ENCODE measurements around the gene ADI1. TPM values are rescaled to one million over a fixed set of nuclear protein-coding genes. Genes with fewer than 3 reads are reported as not detected.
"Not testable (repeated sequence)": the region's sequence is repeated elsewhere in the genome, so short reads cannot be mapped to it uniquely, and the experiment has no call there.

The ADI1 gene
- total RNA-seq, 1 experiment from 2014 or later = 68.1 TPM

DNA sequence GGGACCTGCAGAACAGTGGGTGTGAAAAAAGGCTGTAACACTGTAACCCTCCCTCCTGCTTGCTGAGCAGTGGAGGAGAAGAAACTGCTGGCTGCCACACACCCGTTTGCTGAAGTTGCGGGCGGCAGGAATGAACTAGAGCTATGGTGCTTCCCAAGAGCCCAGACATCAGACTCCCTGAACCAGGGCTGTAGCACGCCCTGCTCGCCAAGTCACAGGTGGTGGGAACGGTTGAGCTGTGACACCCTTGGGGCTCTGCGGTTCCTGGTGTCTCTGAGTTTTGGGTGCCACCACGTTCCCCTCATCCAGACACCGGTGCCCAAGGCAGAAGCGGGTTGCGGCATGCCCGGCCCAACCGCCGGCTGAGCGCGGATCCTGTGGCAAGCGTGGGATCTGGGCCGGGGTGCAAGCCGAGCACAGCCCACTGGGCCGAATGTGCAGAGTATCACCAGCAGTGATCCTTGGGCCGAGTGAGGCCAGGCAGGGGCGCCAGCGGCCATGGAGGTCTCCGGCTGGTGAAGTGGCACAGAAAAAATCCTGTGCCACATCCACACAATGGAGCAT is 15.0 kb upstream of the ADI1 start:
- in situ Hi-C loops (cut with HindIII; ENCODE audit: low pct_unique_long_range_greater_than_20kb, low sequenced_read_pairs) = no loop called here
- no peak for DNase-seq (ENCODE audit: low read depth, low spot score)

DNA sequence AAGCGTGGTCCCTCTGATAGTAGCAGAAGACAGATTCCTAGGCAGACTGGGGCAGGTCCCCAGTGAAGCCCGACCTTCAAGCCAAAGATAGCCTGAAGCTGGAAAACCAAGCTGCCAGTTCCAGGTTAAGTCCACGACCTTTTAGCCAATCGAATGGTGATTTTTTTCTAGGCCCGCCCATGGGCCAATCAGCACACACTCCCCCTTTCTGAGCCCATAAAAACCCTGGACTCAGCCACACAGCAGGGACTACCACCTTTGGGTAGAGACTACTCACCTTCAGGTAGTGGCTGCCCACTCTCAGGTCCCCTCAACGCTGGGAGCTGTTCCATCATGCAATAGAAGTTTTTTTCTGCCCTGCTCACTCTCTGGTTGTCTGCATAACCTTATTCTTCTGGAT is 14.5 kb upstream of the ADI1 start:
- in situ Hi-C loops (cut with HindIII; ENCODE audit: low pct_unique_long_range_greater_than_20kb, low sequenced_read_pairs) = no loop called here
- peak; percentile 36 for DNase-seq (ENCODE audit: low read depth, low spot score)

DNA sequence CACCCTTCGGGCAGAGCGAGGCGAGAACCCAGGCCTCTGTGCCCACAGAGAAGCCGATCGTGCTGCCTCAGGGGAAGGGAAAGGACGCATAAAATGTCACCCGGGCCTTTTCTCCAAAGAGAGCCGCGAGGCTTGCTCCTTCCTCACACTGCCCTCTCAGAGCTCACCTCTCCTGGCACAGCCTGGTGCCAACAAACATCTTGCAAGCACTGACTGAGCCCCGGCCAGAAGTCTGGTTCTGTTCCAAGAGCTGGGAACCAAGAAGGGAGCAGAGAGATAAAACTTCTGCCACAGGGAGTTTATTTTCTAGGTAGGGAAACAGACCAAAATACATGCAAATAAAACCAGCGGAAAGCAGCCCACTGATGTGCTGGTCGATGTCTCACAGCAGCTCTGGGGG is 13.6 kb upstream of the ADI1 start:
- in situ Hi-C loops (cut with HindIII; ENCODE audit: low pct_unique_long_range_greater_than_20kb, low sequenced_read_pairs) = no loop called here
- DNase-seq (ENCODE audit: low read depth, low spot score) = no peak

DNA sequence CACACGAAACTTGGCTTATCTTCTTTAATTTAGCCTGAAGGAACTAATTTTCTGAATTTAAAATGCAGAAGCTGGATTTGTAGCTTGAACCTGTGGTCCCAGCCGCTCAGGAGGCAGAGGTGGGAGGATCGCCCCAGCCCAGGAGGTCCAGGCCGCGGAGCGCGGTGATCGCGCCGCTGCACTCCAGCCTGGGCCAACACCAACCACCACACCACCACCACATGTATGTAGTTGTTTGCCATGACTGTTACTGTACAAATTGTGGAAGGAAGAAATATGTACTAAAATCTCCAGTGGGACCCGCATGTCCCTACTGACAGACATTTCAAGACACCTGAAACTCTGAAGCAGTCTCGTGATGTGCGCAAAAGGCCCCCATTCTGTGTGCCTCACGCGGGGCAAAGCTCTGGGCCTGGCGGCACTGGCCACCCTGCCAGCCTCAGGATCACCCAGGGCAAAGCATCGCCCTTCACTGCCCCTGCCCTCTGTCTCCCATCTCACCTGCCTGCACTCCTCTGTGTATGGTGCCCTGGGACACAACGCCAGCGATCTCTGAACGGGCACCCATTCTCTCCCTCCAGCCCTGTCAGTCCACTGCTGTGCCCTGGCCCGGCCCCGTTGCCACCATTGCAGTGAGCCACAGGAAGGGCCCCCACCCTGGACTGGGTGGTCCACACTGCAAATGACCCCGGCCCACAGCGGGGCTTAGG is 10.1 kb upstream of the ADI1 start:
- DNase-seq (ENCODE audit: low read depth, low spot score) = no peak
- in situ Hi-C loops (cut with HindIII; ENCODE audit: low pct_unique_long_range_greater_than_20kb, low sequenced_read_pairs) = no loop called here

DNA sequence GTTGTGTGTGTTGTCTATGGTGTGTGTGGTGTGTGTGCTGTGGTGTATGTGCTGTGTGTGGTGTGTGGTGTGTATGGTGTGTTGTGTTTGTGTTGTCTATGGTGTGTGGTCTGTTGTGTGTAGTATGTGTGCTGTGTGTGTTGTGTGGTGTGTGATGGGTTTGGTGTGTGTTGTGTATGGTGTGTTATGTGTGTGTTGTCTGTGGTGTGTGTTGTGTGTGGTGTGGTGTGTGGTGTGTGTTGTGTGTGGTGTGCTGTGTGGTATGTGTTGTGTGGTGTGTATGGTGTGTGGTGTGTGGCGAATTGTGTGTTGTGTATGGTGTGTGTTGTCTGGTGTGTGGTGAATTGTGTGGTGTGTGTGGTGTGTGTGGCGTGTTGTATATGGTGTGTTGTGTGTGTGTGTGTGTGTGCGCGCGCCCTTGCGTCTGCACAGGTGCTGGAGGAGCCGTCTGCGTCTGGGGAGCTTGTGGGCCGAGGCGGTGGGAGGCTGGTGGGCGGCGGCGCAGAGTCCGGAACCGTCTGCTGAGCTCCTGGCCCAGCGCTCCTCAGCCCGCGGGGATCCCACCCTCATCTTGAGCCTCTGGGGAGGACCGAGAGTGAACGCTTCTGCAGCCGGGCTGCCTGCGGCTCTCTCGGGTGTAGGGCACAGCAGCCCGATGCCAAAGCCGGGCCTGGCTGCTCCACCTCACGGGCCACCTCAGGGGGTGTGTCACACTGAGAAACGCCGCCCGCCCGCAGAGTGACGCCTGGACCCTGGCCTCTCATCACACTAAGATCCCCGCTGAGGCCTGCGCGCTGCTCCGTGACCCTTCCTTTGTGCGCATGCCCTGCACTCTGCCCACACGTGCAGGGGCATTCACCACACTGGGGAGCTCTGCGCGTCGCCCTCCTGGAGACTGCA is 8.8 kb upstream of the ADI1 start:
- no peak for DNase-seq (ENCODE audit: low read depth, low spot score)
- in situ Hi-C loops (cut with HindIII; ENCODE audit: low pct_unique_long_range_greater_than_20kb, low sequenced_read_pairs) = no loop called here

DNA sequence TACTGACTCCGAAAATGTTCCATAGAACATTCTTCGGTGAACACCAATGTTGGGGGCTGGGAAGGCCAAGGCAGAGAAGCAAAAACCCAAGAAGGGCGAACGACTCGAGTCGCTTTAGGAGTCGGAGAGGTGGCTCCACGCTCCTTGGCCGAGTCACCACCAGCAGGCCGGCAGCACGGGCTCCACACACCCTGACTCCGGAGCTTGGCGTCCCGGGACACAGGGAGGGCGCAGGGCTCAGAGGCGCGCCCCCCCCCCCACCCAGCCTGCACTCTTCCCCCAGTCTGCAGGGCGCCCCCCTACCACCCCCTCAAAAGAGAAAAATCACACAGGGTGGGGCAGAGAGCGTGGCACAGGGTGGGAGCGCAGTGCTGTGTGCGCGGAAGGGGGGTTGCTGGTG is 7.5 kb upstream of the ADI1 start:
- in situ Hi-C loops (cut with HindIII; ENCODE audit: low pct_unique_long_range_greater_than_20kb, low sequenced_read_pairs) = no loop called here
- no peak for DNase-seq (ENCODE audit: low read depth, low spot score)

DNA sequence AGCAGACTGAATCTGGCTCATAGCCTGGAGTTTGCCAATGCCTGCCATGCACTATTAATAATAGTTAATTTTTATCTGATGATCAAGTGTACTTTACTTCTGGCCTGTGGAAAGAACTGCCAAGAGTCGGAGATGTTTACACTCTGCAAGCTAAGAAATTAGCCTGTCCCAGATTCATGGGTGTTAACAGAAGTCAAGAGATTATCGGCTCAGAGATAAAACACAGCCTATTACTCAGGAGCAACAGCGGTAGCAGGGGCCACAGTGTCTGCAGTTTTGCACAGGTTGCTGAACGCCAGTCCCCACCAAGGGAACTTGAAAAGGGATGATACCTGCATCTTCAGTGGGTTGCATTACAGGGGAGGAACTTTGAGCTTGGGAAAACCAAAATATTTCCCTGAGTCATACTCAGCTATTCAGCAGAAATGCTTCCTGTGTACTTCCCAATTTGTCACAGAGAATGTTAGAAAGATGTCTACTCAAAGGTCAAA is 4.3 kb upstream of the ADI1 start:
- in situ Hi-C loops (cut with HindIII; ENCODE audit: low pct_unique_long_range_greater_than_20kb, low sequenced_read_pairs) = no loop called here
- DNase-seq (ENCODE audit: low read depth, low spot score) = no peak

DNA sequence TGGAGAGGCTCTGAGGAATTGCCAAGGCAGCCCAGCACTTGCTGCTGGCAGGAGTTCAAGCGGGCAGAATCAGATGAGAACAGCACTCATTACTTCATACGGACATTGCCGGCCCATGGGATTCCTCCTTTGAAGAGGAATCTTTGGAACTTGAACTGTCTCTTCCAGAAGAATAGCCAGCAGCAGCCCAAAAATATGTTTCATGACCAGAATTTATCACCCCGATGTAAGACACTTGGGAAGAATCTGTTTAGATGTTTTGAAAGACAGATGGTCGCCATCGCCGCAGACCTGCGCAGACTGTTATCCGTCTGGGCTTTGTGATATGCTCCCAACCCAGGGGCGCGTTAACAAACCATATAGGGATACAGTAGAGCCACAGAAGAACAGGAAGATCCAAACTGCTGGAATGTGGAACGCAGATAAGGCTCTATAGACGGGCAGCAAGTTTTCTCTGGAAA is 3.7 kb upstream of the ADI1 start:
- no peak for DNase-seq (ENCODE audit: low read depth, low spot score)
- in situ Hi-C loops (cut with HindIII; ENCODE audit: low pct_unique_long_range_greater_than_20kb, low sequenced_read_pairs) = no loop called here

DNA sequence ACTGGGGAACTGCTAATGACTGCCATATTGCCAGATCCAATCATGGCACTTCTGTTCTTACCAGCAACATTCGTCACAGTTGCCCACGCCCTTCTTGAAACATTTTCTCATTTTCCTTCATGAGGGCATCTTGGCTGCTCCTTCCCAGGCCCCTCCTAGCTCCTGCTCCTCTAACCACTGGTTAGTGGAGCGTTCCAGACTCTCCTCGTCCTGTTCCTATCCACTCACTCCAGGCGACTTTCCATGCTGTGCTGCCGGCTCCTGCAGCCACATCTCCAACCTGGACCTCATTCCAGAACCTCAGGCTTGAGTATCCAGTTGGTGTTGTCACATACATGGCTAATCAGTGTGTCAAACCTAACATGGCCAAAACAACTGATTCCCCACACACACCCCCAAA is 1.3 kb upstream of the ADI1 start:
- in situ Hi-C loops (cut with HindIII; ENCODE audit: low pct_unique_long_range_greater_than_20kb, low sequenced_read_pairs) = no loop called here
- no peak for DNase-seq (ENCODE audit: low read depth, low spot score)

DNA sequence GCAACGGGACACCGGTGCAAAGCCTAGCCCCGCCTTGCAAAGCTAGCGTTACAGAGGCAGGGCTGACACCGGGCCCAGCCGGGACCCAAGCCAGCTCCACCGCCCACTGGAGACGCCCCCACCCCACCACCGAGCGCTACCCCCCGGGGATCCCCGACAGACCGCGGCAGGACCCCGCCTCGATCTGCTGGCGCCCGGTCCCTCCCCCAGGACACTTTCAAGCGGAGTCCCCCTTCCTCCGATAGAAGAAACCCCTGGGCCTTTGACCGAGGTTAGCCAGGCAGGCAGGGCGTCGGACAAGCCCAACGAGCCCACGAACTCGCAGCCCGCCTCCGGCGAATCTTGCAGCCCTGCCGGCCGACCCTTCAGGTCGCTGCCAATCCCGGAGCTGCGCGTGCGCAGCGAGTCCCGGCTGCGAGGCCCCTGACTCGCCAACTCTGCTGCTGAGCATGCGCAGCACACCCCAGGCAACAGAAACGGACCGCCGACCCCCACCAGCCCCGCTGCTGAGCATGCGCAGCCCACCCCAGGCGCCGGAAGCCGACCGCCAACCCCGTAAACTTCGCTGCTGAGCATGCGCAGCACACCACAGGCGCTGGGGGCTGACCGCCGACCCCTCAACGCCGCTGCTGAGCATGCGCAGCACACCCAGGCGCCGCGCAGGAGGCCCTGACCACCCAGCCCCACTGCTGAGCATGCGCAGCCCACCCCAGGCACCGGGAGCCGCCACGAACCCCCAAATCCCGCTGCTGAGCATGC is 656 bp downstream of the ADI1 start:
- peak; percentile 98 for DNase-seq (ENCODE audit: low read depth, low spot score)
- in situ Hi-C loops (cut with HindIII; ENCODE audit: low pct_unique_long_range_greater_than_20kb, low sequenced_read_pairs) = no loop called here

DNA sequence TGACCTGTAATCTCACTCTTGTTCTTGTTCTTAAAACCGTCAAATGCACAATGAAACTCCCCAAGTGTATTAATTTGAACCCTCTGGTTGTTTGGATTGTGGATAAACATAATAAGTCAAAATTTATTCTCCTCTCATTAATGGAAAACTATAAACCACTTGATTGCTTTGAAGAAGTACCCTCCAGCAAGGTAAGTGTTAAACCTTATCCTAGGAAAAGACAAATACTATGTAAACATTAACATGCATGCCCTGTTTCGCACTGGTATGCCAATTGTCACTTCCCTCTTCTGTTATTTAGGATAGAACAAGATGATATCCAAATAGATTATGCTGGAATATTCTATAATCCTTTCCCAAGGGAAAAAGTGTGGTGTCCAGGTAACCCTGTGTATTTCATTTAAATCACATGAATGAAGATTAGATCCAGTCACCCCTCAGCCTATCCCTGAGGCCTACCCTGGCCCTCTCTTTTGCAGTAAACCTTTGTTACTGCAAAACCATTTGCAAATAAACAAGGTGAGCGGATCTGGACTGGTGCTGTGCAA is 1.3 kb downstream of the ADI1 start:
- DNase-seq (ENCODE audit: low read depth, low spot score) = no peak
- in situ Hi-C loops (cut with HindIII; ENCODE audit: low pct_unique_long_range_greater_than_20kb, low sequenced_read_pairs) = no loop called here

DNA sequence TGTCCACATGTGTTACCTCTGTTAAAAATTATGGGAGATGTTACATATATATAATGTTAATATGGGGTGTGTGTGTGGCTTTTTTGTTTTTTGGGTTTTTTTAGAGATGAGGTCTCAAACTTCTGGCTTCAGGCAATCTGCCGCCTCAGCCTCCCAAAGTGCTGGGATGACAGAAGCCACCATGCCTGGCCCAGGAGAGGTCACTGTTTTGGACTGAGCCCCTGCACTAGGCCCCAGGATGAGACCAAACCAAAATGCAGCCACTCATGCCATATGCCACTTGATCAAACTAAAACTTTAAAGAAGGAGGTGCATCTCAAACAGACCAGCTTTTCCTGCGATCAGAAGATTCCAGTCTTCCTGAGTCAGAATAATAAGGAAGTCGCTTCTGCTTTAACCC is 2.5 kb downstream of the ADI1 start:
- no peak for DNase-seq (ENCODE audit: low read depth, low spot score)
- in situ Hi-C loops (cut with HindIII; ENCODE audit: low pct_unique_long_range_greater_than_20kb, low sequenced_read_pairs) = no loop called here

DNA sequence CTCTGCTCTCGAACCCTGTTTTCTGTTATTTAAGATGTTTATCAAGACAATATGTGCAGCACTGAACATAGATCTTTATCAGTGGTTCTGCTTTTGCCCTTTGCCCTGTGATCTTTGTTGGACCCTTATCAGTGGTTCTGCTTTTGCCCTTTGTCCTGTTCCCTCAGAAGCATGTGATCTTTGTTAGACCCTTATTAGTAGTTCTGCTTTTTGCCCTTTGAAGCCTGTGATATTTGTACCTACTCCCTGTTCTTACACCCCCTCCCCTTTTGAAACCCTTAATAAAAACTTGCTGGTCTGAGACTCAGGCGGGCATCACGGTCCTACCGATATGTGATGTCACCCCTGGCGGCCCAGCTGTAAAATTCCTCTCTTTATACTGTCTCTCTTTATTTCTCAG is 3.9 kb downstream of the ADI1 start:
- DNase-seq (ENCODE audit: low read depth, low spot score); in situ Hi-C loops (cut with HindIII; ENCODE audit: low pct_unique_long_range_greater_than_20kb, low sequenced_read_pairs): not testable (repeated sequence)

DNA sequence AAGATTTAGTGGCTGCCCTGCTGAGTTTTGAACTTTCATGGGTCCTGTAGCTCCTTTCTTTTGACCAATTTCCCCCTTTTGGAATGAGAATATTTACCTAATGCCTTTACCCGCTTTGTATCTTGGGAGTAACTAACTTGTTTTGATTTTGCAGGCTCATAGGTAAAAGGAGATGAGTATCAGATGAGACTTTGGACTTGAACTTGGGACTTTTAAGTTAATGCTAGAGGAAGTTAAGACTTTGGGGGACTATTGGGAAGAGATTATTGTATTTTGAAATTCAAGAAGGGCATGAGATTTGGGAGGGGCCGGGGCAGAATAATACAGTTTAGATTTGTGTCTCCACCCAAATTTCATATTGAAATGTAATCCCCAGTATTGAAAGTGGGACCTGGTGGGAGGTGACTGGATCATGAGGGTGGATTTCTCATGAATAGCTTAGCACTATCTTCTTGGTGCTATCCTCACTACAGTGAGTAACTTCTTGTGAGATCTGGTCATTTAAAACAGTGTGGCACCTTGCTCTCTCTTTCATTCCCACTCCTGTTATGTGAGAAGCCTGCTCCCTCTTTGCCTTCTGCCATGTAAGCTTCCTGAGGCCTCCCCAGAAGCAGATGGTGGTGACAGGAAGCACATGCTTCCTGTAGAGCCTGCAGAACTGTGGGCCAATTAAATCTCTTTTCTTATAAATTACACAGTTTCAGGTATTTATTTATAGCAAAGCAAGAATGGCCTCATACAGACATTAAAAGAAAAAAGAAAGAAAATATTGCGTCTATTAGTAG is 6.1 kb downstream of the ADI1 start:
- in situ Hi-C loops (cut with HindIII; ENCODE audit: low pct_unique_long_range_greater_than_20kb, low sequenced_read_pairs) = no loop called here
- DNase-seq (ENCODE audit: low read depth, low spot score) = no peak

DNA sequence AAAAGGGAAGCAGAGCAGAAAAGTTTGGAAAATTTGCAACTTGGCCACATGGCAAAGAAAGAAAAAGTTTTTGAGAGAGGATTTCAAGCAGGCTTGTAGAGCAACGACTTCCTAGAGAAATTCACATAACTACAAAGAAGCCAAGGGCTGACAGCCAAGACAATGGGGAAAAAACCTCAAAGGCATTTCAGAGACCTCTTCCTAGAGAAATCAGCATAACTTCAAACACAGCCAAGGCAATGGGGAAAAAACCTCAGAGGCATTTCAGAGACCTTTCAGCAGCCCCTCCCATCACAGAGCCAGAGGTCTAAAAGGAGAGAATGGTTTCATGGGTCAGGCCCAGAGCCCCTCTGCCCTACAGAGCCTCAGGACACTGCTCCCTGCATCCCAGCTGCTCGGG is 7.2 kb downstream of the ADI1 start:
- in situ Hi-C loops (cut with HindIII; ENCODE audit: low pct_unique_long_range_greater_than_20kb, low sequenced_read_pairs) = no loop called here
- DNase-seq (ENCODE audit: low read depth, low spot score) = no peak

DNA sequence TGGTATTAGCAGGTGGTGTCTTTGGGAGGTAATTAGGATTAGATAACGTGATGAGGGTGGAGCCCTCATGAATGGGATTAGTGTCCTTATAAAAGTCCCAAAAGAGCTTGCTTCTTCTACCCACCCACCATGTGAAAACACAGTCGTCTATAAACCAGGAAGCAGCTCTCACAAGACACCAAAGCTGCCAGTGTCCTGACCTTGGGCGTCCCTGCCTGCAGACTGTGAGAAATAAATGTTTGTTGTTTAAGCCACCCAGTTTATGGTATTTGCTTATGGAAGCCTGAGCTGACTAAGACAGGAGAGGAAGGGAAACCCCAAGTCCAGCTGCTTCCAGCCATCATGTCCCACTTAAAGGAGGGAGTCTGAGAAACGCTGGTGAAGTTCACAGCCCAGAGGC is 13.6 kb downstream of the ADI1 start:
- DNase-seq (ENCODE audit: low read depth, low spot score) = peak; percentile 73
- in situ Hi-C loops (cut with HindIII; ENCODE audit: low pct_unique_long_range_greater_than_20kb, low sequenced_read_pairs) = no loop called here

DNA sequence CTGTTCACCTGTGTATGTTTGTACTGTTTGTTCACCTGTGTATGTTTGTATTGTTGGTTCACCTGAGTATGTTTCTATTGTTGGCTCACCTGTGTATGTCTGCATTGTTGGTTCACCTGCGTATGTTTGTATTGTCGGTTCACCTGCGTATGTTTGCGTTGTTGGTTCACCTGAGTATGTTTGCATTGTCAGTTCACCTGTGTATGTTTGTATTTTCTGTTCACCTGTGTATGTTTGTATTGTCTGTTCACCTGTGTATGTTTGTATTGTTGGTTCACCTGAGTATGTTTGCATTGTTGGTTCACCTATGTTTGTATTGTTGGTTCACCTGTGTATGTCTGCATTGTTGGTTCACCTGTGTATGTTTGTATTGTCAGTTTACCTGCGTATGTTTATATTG is 14.6 kb downstream of the ADI1 start:
- in situ Hi-C loops (cut with HindIII; ENCODE audit: low pct_unique_long_range_greater_than_20kb, low sequenced_read_pairs) = no loop called here
- no peak for DNase-seq (ENCODE audit: low read depth, low spot score)

Data from SK-MEL-5 (cell line).